ENCODE results near the gene ATF3.

ATF3 gene

GRCh38 chr1:212613440-212614335 lies 5.1 kb downstream of the ATF3 start:
- peaks cover 20 to 45% of the 10 kb centered on the region in 2 experiments; a peak in 2 of 3 replicates for H3K36me3 ChIP-seq (ENCODE audit: control insufficient read depth in 2 of 2, insufficient read depth in 1 of 2, low read length in 2 of 2)
- no peaks in the 10 kb centered on the region for H3K9me3 ChIP-seq (ENCODE audit: control insufficient read depth, insufficient read depth, low read depth, low read length)
- TF ChIP-seq ZNF404 (tag by site-specific recombination; IDR thresholded peaks at IDR 0.05) (no peak), ZNF394 (tag by site-specific recombination; IDR thresholded peaks at IDR 0.05; ENCODE audit: borderline replicate concordance) (no peak), ZNF664 (tag by site-specific recombination; IDR thresholded peaks at IDR 0.05) (peak; percentile 63; the same call in 1 of the 2 replicates), ZNF658 (tag by site-specific recombination; IDR thresholded peaks at IDR 0.05) (no peak)
- TF ChIP-seq, protein P1, sequence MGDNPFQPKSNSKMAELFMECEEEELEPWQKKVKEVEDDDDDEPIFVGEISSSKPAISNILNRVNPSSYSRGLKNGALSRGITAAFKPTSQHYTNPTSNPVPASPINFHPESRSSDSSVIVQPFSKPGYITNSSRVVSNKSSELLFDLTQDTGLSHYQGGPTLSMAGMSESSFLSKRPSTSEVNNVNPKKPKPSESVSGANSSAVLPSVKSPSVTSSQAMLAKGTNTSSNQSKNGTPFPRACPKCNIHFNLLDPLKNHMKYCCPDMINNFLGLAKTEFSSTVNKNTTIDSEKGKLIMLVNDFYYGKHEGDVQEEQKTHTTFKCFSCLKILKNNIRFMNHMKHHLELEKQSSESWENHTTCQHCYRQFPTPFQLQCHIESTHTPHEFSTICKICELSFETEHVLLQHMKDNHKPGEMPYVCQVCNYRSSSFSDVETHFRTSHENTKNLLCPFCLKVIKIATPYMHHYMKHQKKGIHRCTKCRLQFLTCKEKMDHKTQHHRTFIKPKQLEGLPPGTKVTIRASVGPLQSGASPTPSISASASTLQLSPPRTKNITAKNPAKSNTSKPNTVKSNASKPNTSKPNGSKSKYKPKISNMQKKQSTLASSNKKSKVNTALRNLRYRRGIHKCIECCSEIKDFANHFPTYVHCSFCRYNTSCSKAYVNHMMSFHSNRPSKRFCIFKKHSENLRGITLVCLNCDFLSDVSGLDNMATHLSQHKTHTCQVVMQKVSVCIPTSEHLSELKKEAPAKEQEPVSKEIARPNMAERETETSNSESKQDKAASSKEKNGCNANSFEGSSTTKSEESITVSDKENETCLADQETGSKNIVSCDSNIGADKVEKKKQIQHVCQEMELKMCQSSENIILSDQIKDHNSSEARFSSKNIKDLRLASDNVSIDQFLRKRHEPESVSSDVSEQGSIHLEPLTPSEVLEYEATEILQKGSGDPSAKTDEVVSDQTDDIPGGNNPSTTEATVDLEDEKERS (tag by site-specific recombination; IDR thresholded peaks at IDR 0.05), result no peak
- no peaks in the 10 kb centered on the region; the same call in 1 of the 2 replicates for H3K4me1 ChIP-seq (ENCODE audit: control insufficient read depth, insufficient read depth, low read length)
- ChIA-PET POLR2A (interaction anchor here (0.7 to 0.9 kb wide), 2 partner anchors 9 to 881 kb away, joined by 3 to 5 read pairs; no protein-coding TSS in a partner anchor), CTCF (interaction anchor here (1.0 to 2.1 kb wide), 4 partner anchors 17 to 168 kb away, joined by 3 to 9 read pairs (median 6); no protein-coding TSS in a partner anchor)
- no peak overlapping the region for H3K27ac ChIP-seq (ENCODE audit: extremely low read depth, low read depth, low read length)
- H3K4me3 ChIP-seq (ENCODE audit: low read depth, low read length), result no peak overlapping the region

- Histone ChIP-seq H3K27ac (ENCODE audit: extremely low read depth, low read depth, low read length) (no peak overlapping the region), H3K4me1 (ENCODE audit: control insufficient read depth, insufficient read depth, low read length) (no peaks in the 10 kb centered on the region; the same call in 1 of the 2 replicates), H3K36me3 (ENCODE audit: control insufficient read depth in 2 of 2, insufficient read depth in 1 of 2, low read length in 2 of 2) (peaks cover 20 to 54% of the 10 kb centered on the region in 2 experiments; a peak in 2 of 3 replicates), H3K4me3 (ENCODE audit: low read depth, low read length) (no peak overlapping the region), H3K9me3 (ENCODE audit: control insufficient read depth, insufficient read depth, low read depth, low read length) (no peaks in the 10 kb centered on the region)
- TF ChIP-seq ZEB2 (tag by site-specific recombination; IDR thresholded peaks at IDR 0.05) (no peak), TRIM28 (IDR thresholded peaks at IDR 0.05; ENCODE audit: borderline replicate concordance, low read length) (no peak), ZFP41 (tag by site-specific recombination; IDR thresholded peaks at IDR 0.05; ENCODE audit: borderline replicate concordance) (no peak), KLF1 (tag by site-specific recombination; IDR thresholded peaks at IDR 0.05) (no peak), GLI2 (tag by site-specific recombination; IDR thresholded peaks at IDR 0.05; ENCODE audit: borderline replicate concordance, low read depth) (no peak)
- TF ChIP-seq, protein P2, sequence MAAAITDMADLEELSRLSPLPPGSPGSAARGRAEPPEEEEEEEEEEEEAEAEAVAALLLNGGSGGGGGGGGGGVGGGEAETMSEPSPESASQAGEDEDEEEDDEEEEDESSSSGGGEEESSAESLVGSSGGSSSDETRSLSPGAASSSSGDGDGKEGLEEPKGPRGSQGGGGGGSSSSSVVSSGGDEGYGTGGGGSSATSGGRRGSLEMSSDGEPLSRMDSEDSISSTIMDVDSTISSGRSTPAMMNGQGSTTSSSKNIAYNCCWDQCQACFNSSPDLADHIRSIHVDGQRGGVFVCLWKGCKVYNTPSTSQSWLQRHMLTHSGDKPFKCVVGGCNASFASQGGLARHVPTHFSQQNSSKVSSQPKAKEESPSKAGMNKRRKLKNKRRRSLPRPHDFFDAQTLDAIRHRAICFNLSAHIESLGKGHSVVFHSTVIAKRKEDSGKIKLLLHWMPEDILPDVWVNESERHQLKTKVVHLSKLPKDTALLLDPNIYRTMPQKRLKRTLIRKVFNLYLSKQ (tag by site-specific recombination; IDR thresholded peaks at IDR 0.05; ENCODE audit: borderline replicate concordance), result no peak
- TF ChIP-seq, protein P3, sequence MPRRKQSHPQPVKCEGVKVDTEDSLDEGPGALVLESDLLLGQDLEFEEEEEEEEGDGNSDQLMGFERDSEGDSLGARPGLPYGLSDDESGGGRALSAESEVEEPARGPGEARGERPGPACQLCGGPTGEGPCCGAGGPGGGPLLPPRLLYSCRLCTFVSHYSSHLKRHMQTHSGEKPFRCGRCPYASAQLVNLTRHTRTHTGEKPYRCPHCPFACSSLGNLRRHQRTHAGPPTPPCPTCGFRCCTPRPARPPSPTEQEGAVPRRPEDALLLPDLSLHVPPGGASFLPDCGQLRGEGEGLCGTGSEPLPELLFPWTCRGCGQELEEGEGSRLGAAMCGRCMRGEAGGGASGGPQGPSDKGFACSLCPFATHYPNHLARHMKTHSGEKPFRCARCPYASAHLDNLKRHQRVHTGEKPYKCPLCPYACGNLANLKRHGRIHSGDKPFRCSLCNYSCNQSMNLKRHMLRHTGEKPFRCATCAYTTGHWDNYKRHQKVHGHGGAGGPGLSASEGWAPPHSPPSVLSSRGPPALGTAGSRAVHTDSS (tag by site-specific recombination; IDR thresholded peaks at IDR 0.05), result no peak
- CTCF ChIA-PET, result interaction anchor here (0.7 to 2.1 kb wide), 6 partner anchors 16 to 167 kb away, joined by 3 to 9 read pairs (median 4); no protein-coding TSS in a partner anchor
- POLR2A ChIA-PET, result interaction anchor here (0.6 to 0.7 kb wide), 3 partner anchors 27 to 882 kb away, joined by 4 to 5 read pairs (median 5); no protein-coding TSS in a partner anchor
Measured at GRCh38 chr1:212614453-212615200, 6.1 kb downstream of the ATF3 start.

Data from HEK293 (cell line).